HG03039 (cell line): ENCODE results near the gene RNASEH2C.
A peak's percentile ranks its signal among the peaks of the same experiment; 100 is the strongest.
"Not testable (repeated sequence)": the region's sequence is repeated elsewhere in the genome, so short reads cannot be mapped to it uniquely, and the experiment has no call there.

Experiments used
- ATAC-seq: cut with Tn5 transposase; IDR thresholded peaks from one replicate; pipeline ENCODE4 v1.9.1; 2021; ENCODE audit warnings: mild to moderate bottlenecking, moderate library complexity; ENCODE audit not compliant: unreplicated experiment

RNASEH2C gene

DNA sequence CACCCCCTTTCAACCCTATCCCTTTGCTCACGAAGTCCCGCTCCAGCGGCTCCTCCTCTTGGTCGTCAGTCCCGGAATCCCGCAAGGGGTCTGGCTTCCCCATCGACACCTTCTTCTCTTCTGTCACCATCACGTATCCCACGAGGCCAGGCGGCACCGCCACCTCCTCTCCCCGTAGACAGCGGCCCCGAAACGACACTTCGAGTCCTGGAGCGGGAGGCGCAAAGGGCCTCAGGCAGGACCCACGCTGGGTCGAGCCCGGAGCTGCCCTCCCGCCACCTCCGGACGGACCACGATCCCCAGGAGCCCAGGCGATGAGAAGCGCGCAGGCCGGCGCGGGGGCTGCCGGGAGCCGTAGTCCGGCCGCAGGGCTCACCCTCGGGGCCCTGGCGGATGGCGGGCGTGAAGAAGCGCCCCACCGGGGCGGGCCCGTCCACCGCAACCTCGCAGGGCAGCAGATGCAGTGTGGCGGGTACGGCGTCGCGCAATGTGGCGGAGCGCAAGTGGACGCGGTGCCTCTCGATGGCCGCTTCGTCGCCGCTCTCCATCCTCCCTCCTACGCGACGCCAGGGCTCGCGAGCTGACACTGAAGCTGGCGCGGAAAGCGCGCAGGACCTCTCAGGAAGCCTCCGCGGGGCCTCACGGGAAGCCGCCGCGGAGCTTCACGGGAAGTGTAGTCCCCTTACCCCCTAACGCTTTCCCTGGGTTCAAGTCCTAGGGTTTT lies at the start of gene RNASEH2C:
TSS of gene RNASEH2C (minus strand) at position 588 of the 724 bp plus-strand sequence. CDS start at position 548, 40 bp downstream.
- peak; percentile 67 for ATAC-seq

DNA sequence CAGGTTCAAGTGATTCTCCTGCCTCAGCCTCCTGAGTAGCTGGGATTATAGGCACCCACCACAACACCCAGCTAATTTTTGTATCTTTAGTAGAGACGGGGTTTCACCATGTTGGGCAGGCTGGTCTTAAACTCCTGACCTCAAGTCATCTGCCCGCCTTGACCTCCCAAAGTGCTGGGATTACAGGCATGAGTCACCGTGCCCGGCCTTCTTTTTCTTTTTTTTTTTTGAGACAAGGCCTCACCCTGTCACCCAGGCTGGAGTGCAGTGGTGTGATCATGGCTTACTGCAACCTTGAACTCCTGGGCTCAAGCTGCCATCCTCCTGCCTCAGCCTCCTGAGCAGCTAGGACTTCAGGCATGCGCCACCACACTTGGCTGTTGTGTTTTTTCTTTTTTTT lies 47.2 kb upstream of the RNASEH2C start:
- ATAC-seq: not testable (repeated sequence)

DNA sequence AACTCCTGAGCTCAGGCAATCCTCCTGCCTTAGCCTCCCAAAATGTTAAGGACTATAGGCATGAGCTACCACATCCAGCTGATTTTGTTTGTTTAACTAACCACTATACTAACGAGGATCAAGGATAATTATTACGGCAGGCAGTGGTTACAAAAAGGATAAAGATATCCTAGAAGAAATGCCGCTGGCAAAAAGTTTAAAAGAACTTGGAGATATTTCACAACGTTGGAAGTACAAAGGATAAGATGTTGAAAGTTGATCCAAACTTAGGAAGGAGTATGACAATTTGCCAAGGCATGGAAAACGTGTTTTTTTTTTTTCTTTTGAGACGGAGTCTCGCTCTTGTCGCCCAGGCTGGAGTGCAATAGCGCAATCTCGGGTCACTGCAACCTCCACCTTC lies 46.8 kb upstream of the RNASEH2C start:
- no peak for ATAC-seq

DNA sequence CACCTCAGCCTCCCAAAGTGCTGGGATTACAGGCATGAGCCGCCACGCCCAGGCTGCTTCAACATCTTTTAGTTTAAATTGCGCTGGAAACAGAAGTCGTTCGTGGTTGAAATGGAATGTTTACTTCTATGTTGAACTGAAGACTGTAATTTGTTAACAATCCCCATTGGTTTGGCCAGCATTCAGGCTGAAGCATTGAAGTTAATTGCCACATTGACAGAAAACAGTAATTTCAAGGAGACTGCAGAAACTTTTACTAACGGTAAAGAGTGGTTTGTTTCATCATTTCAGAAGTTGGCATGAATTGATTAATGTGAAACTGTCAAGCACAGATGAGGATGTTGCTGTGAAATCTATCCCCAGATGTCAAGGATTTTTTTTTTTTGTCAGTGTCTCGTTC lies 45.9 kb upstream of the RNASEH2C start:
- no peak for ATAC-seq

DNA sequence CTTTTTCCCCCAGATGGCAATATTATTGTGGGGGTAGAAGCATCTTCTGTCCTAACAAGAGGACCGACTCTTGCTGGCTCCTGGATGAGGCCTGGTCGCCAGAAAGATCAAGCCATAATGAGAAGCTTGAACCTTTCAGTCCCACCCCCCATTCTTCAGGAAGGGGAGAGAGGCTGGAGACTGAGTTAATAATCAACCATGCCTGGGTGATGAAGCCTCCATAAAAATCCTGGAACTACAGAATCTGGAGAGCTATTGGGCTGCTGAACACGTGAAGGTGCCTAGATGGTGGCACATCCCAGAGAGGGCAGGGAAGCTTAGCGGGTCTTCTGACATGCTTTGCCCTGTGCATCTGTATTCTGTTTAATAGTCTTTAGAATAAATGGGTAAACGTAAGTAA lies 43.8 kb upstream of the RNASEH2C start:
- no peak for ATAC-seq

DNA sequence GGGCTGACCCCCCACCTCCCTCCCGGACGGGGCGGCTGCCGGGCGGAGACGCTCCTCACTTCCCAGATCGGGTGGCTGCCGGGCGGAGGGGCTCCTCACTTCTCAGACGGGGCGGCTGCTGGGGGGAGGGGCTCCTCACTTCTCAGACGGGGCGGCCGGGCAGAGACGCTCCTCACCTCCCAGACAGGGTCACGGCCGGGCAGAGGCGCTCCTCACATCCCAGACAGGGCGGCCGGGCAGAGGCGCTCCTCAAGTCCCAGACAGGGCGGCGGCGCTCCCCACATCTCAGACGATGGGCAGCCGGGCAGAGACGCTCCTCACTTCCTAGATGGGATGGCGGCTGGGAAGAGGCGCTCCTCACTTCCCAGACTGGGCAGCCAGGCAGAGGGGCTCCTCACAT lies 42.2 kb upstream of the RNASEH2C start:
- not testable (repeated sequence) for ATAC-seq

DNA sequence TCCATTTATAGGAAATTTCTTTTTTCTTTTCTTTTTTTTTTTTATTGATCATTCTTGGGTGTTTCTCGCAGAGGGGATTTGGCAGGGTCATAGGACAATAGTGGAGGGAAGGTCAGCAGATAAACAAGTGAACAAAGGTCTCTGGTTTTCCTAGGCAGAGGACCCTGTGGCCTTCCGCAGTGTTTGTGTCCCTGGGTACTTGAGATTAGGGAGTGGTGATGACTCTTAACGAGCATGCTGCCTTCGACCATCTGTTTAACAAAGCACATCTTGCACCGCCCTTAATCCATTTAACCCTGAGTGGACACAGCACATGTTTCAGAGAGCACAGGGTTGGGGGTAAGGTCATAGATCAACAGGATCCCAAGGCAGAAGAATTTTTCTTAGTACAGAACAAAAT lies 41.6 kb upstream of the RNASEH2C start:
- ATAC-seq: not testable (repeated sequence)

DNA sequence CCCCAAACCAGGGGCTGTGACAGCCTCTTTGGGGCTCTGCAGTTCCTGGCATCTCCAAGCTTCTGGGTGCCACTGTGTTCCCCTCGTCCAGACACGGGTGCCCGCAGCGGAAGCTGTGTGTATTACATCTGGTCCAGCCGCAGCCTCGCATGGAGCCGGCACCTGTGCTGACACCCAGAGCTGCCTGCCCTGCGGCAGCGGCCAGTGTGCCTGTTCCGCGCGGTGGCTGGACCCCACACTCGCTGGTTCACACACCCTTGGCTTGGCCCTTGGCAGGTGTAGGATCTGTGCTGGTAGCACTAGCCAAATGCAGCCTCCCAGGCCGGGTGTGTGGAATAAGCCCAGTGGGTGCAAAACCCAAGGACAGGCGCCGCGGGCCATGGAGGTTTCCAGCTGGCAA lies 24.5 kb upstream of the RNASEH2C start:
- no peak for ATAC-seq

DNA sequence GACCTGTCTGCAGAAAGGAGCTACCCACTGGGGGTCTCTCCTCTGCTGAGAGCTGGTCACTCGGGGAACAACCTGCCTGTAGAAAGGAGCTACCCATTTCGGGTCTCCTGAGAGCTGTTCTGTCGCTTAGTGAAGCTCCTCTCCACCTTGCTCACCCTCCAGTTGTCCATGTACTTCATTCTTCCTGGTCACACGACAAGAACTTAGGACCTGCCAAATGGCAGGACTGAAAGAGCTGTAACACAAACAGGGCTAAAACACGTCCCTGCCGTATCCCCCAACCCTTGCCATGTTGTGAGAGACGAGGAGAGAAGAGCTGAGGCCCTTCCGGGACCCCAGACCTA lies 24.1 kb upstream of the RNASEH2C start:
- no peak for ATAC-seq

DNA sequence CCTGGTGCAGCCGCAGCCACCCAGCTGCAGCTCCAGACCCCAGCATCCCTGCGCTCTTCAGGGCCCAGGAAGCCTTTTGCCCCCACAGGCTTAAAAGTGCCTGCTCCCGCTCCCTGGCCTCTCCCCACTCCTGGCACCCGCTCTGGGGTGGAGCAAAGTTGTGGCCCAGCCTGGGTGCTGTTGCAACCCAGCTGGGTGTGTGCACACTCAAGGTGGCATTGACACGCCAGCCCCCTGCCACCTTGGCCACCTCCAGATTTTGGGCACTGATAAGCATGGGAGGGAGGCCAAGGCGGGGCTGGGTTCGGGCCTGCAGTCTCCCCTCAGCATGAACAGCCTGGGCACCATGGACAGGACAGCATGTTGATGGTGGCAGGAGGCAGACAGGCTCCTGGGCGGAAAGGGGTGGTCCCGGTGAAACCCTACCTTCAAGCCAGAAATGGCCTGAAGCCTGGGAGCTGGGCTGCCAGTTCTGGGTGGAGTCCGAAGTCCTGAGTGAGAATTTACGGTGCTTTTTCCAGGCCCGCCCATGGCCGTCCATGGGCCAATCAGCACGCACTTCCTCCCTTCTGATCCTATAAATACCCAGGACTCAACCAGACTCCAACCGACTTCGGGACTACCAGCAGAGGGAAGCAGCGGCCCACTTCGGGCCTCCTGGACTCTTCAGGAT lies 23.6 kb upstream of the RNASEH2C start:
- no peak for ATAC-seq

DNA sequence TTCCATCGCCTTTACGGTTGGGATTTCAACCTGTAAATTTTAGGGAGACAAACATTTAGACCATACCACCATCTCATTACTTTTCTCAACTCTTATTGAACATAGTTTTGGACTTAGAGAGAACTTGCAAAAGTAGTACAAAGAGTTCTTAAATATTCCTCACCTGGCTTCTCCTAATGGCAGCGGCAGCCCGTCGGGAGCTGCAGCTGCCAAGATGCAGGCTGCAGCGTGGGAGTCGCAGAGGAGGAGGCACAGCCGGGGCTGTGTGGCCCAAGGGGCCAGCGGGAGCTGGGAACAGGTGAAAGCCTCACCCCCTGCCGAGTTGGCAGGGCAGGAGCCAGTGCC lies 23.1 kb upstream of the RNASEH2C start:
- no peak for ATAC-seq

DNA sequence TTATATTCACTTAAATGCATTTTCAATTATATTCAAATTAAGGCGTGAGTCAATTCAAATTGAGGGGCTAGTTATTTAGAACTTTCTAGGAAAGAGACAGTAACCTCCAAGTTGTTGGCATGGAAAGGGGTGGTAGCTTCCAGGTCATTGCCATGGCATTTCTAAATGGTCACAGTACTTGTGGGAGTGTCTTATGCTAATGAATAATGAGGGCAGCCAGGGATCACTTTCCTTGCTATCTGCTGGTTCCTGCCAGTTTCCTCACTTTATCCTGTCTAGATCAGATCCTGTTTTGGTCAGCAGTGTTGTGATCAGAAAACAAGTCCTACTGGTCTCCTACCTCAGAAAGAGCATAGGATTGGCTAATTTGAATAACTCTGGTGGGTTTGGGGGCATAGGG lies 21.8 kb upstream of the RNASEH2C start:
- ATAC-seq: no peak

DNA sequence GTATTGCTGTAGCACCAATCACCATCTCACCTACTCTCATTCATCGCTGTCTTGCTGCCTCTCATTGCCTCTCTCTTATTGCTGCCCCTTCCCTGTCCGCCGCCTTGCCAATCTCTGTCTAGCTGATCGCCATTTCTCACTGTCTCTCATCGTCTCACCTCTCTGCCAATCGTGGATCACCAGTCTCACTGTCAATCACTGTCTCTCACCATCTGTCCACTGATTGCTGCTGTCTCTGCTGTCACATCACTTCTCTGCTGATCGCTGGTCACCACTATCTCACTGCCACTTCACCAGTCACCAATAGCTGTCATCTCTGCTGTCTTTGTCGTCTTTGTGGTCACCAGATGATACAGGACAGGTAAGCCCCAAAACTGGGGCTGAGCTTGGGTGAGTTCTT lies 20.6 kb upstream of the RNASEH2C start:
- no peak for ATAC-seq

DNA sequence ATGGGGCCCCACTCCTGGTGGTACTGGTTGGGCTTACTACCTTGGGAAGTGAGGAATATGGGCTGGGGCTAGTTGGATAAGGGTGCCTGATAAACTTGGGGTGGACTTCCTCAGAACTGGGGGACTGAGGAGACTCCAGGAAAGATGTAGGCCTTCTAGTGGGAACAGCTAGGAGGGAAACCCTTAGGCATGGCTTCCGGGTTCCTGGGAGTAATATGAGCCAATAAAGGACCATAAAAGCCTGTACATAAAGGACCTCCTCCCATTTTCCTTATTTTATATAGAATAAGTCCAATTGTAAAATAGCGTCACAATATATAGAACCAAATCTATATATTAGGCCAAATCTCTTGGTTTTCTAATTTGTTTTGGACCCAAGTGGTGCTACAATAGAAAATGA lies 18.4 kb upstream of the RNASEH2C start:
- ATAC-seq: no peak

DNA sequence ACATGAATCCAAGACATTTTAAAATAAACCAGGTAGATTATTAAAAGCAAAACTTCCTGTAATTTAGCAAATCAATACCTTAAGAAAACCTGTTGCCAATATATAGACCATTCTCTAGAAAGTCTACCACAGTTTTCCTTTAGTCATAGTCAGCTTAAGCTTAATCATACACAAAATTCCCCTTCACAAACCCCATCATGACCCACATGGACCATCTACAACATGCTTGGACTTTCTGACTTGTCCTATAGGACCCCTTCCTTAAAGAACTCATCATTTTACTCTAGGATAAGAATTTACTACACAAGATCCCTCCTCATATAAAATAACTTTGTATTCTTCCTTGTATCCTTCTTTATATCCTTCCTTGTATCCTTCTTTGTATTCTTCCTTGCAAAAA lies 16.2 kb upstream of the RNASEH2C start:
- no peak for ATAC-seq

DNA sequence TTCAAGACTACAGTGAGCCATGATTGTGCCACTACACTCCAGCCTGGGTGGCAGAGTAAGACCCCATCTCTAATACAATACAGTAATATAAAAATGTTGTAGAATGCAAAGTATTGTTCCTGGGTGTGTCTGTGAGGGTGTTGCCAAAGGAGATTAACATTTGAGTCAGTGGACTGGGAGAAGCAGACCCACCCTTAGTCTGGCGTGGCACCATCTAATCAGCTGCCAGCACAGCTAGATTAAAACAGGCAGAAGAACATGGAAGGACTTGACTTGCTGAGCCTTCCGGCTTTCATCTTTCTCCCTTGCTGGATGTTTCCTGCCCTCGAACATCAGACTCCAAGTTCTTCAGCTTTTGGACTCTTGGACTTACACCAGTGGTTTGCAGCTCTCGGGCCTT lies 14.5 kb upstream of the RNASEH2C start:
- not testable (repeated sequence) for ATAC-seq

DNA sequence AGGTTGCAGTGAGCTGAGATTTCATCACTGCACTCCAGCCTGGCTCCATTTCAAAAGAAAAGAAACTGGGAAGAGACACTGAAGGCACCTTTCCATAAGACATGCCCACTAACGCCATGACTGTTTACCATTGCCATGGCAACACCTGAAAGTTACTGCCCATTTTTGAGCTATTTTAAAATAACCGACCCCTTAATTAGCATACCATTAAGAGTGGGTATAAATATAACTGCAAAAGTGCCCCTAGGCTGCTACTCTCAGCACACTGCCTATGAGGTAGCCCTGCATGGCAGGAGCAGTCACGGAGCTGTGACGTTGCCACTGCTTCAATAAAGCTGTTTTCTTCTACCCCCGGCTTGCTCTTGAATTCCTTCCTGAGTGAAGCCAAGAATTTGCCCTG lies 9.9 kb upstream of the RNASEH2C start:
- ATAC-seq: no peak

DNA sequence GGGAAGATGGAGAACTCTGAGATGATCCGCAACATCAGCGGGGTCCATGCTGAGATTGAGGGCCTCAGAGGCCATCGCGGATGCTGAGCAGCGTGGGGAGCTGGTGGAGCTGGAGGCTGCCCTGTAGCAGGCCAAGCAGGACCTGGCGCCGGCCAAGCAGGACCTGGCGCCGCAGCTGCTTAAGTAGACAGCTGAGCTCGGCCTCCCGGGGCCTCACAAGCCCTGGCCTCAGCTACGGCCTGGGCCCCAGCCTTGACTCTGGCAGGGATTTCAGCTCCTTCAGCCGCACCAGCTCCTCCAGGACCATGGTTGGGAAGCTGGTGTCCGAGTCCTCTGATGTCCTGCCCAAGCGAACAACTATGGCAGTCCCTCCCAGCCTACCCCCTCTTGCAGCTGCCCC lies 7.3 kb upstream of the RNASEH2C start:
- ATAC-seq: no peak

DNA sequence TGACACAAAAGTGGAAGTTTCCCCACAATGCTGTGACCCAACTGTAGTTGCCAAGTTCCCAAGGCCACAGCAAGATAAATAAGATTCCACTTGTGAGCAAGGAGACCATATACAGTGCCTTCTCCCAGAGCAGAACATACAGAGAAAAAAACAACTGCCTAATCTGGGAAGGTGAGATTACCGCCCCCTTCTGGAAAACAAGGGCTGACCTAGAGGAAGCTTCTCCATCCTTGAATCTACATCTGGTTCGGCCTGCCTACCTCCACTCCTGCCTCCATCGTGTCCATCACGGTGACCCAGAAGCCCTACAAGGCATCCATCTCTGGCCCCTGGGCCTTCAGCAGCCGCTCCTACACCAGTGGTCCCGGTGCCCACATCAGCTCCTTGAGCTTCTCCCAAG lies 6.1 kb upstream of the RNASEH2C start:
- ATAC-seq: no peak

DNA sequence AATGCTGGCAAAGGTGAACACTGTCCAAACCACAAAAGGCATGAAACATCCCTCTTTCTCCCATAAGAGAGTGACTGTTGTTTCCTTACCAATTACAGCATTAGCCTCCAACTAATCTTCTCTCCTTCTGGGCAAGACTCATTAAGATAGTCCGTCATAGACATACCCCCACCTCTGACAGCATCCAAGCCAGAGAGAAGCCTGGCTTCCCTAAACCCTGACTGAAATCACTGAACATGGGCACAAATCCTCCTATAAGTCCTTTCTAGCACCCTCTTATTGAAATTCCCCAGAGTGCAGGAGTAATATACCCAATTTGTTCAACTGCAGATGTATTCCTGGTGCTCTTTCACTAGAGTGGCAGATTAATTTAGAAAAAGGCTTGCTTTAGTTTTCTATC lies 1.7 kb upstream of the RNASEH2C start:
- no peak for ATAC-seq

DNA sequence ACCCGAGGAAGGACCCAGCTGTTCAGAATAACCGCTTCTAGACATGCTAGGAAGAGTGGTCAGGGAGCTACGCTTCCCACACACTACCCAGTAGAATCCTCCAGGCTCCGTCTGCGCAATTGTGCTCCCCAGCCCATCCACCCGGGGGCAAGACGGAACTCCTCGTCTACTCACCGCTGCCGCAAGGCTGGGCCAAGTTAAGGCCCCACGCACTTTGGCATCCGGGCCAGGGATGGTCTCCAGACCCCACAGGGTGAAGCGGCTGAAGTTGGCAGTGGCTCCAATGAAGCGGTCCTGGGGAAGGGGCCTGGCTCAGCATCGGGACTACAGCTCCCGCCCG lies 757 bp downstream of the RNASEH2C start:
- ATAC-seq: peak; percentile 7

DNA sequence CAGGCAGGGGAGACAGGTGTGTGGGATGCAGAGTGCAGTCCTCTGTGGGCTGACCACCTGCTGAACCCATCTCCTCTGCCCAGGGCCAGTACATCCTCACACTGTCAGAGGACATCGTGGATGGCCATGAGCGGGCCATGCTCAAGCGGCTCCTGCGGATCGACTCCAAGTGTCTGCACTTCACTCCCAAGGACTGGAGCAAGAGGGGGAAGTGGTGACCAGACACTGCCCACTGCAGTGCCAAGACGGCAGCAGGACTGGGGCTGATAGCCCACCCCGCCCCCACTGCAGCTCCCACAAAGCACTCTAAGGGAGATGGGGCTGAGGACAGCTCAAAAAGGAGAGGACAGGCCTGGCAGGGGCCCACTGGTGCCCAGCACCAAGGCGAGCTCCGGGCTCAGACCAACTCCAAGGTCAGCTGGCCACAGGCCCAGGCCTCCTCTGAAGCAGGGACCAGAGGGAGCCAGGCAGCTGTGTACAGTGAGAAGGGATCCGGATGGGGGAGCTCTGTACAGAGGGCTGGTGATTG lies 1.6 kb downstream of the RNASEH2C start:
- ATAC-seq: no peak

DNA sequence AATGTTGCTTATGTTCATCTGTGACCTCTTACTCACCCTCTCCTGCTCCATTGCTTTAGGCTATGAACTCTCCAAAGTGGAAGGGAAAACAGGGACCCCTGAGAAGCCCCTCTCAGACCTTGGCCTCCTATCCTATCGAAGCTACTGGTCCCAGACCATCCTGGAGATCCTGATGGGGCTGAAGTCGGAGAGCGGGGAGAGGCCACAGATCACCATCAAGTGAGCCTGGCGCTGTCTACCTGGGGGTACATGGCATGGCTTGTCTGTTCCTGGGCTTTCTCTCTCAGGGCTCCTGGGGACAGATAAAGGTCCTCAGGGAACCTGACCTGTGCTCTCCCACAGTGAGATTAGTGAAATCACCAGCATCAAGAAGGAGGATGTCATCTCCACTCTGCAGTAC lies 2.1 kb downstream of the RNASEH2C start:
- no peak for ATAC-seq
